Right atrium auricular region (tissue), 2 donors: ENCODE data around the gene CFAP65. TPM values are rescaled to one million over a fixed set of nuclear protein-coding genes. Genes with fewer than 3 reads are reported as not detected.

Experiments
- DNase-seq: peaks from one replicate; pipeline ENCODE4 v3.0.0-alpha.2; 2019; ENCODE audit warnings: low spot score
- H3K27ac ChIP-seq, 2 donors: fragments of 200-600 bp; sonication (generic); 1 replicate in 1 of 2; 2 replicates in 1 of 2; pipeline ENCODE4 v1.5.1; 2016 to 2019
- H3K27me3 ChIP-seq, 2 donors: fragments of 200-600 bp; sonication (generic); one replicate each; pipeline versions ENCODE4 v1.5.1 to v1.6.0; 2017 to 2019
- H3K36me3 ChIP-seq: fragments of 200-600 bp; sonication (generic); one replicate; pipeline ENCODE4 v1.5.1; 2016
- H3K4me1 ChIP-seq, 2 donors: fragments of 200-600 bp; sonication (generic); one replicate each; pipeline versions ENCODE4 v1.5.1 to v1.6.0; 2017 to 2019
- H3K4me3 ChIP-seq, 2 donors: fragments of 200-600 bp; sonication (generic); 1 replicate in 1 of 2; 2 replicates in 1 of 2; pipeline ENCODE4 v1.5.1; 2017 to 2019; ENCODE audit warnings: mild to moderate bottlenecking in 1 of 2, moderate library complexity in 1 of 2
- H3K9me3 ChIP-seq, 2 donors: fragments of 200-600 bp; sonication (generic); one replicate each; pipeline ENCODE4 v1.5.1; 2019
- total RNA-seq, 2 donors: library from RNA; depleted of rRNA; stranded (reverse); fragments of >200 nt; gene quantifications; one replicate each; pipeline ENCODE4 v1.1.0, GENCODE V29; 2016
- TF ChIP-seq, protein P1 (sequence below), 2 donors: fragments of 200-600 bp; sonication (generic); IDR thresholded peaks; one replicate each; pipeline ENCODE4 v1.5.1; 2019; ENCODE audit warnings: antibody characterized with exemption in 2 of 2

The CFAP65 gene
- total RNA-seq, 2 donors from 2014 or later: not detected

DNA sequence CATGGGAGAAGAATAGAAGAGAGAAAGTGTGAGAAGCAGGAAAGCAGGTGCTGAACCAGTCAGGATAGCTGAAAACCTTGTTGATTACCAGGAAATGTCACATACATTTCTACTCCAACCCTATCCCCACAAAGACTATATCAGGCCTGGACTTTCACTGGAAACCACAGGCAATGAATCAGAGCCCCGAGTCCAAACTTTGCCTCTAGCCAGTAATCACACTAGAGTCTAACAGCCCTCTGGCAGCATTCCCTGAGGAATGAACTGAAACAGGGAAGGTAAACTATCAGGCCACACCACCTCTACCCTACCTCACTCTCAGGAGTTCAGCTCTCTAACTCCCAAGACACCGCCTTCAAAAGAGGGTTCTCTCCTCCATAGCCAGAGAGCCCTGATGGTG is 38.1 kb upstream of the CFAP65 start:
- no peaks in the 10 kb centered on the region for H3K27me3 ChIP-seq
- H3K4me3 ChIP-seq: no peak overlapping the region
- H3K36me3 ChIP-seq: peaks cover 25% of the 10 kb centered on the region
- H3K27ac ChIP-seq: no peak overlapping the region
- H3K4me1 ChIP-seq: peaks cover 0 to 6% of the 10 kb centered on the region in 2 donors
- H3K9me3 ChIP-seq: no peaks in the 10 kb centered on the region
- no peak for DNase-seq
- TF ChIP-seq, protein P1, sequence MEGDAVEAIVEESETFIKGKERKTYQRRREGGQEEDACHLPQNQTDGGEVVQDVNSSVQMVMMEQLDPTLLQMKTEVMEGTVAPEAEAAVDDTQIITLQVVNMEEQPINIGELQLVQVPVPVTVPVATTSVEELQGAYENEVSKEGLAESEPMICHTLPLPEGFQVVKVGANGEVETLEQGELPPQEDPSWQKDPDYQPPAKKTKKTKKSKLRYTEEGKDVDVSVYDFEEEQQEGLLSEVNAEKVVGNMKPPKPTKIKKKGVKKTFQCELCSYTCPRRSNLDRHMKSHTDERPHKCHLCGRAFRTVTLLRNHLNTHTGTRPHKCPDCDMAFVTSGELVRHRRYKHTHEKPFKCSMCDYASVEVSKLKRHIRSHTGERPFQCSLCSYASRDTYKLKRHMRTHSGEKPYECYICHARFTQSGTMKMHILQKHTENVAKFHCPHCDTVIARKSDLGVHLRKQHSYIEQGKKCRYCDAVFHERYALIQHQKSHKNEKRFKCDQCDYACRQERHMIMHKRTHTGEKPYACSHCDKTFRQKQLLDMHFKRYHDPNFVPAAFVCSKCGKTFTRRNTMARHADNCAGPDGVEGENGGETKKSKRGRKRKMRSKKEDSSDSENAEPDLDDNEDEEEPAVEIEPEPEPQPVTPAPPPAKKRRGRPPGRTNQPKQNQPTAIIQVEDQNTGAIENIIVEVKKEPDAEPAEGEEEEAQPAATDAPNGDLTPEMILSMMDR (IDR thresholded peaks at IDR 0.05): no peak

DNA sequence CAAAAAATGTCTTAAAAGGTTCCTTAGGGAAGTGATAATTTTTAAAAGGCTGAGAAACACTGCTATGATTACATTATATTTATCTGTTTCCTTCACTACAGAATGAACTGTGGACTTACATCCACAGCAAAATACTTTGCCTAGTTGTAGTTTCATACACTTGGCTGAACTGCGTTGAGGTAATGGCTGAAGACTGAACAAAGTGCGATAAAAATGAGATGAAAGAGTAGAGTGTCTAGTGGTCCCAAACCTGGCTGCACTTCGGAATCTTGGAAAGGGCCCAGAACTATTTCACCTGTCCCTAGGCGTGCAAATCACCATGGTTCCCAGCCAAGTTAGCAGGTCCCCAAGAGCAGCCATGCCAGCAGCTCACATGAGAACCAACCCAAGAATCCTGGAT is 37.6 kb upstream of the CFAP65 start:
- Histone ChIP-seq H3K27ac (no peak overlapping the region), H3K36me3 (peaks cover 25% of the 10 kb centered on the region), H3K4me1 (peaks cover 0 to 6% of the 10 kb centered on the region in 2 donors), H3K27me3 (no peaks in the 10 kb centered on the region), H3K4me3 (no peak overlapping the region), H3K9me3 (no peaks in the 10 kb centered on the region)
- TF ChIP-seq, protein P1 (IDR thresholded peaks at IDR 0.05): no peak
- DNase-seq: no peak

DNA sequence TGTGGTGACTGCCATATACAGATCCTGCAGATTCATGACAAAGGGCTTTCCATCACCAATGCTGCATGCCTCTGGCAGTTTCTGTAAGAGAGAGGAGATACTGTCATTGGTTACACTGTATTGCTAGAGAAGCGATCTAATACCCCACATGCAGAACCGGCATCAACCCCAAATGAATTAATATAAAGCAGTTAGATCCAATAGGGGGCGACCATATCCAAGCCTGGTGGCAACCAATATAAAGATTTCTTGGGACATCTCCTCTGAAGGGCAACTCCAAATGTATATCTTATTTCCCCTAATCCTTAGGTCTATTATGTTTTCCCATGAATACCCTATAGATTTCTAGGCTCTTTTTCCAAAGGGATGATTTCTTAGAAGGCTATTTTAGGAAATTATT is 36.8 kb upstream of the CFAP65 start:
- TF ChIP-seq, protein P1 (IDR thresholded peaks at IDR 0.05): no peak
- Histone ChIP-seq H3K27me3 (no peaks in the 10 kb centered on the region), H3K4me1 (peaks cover 0 to 6% of the 10 kb centered on the region in 2 donors), H3K36me3 (peaks cover 25% of the 10 kb centered on the region), H3K27ac (no peak overlapping the region), H3K9me3 (no peaks in the 10 kb centered on the region), H3K4me3 (no peak overlapping the region)
- DNase-seq: no peak

DNA sequence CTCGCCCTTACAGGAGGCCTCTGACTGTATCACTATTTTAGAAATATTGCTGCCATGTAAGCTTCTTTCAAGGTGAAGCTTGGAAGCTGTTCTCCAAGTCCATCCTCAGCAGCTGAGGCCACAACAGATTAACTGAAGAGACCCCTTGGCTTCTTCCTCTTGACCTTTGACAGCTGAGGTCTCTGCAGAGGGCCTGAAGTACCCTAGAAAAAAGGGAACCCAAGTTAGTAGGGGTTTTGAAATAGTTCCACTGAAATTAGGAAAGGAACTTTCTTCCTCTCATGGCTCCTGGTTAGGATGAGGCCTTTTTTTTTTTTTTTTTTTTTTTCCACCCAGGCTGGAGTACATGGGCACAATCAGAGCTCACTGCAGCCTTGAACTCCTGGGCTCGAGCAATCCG is 34.9 kb upstream of the CFAP65 start:
- Histone ChIP-seq H3K9me3 (no peaks in the 10 kb centered on the region), H3K4me3 (no peak overlapping the region), H3K36me3 (peaks cover 25% of the 10 kb centered on the region), H3K27ac (no peak overlapping the region), H3K4me1 (peaks cover 0 to 2% of the 10 kb centered on the region in 2 donors), H3K27me3 (no peaks in the 10 kb centered on the region)
- no peak for DNase-seq
- TF ChIP-seq, protein P1 (IDR thresholded peaks at IDR 0.05): no peak

DNA sequence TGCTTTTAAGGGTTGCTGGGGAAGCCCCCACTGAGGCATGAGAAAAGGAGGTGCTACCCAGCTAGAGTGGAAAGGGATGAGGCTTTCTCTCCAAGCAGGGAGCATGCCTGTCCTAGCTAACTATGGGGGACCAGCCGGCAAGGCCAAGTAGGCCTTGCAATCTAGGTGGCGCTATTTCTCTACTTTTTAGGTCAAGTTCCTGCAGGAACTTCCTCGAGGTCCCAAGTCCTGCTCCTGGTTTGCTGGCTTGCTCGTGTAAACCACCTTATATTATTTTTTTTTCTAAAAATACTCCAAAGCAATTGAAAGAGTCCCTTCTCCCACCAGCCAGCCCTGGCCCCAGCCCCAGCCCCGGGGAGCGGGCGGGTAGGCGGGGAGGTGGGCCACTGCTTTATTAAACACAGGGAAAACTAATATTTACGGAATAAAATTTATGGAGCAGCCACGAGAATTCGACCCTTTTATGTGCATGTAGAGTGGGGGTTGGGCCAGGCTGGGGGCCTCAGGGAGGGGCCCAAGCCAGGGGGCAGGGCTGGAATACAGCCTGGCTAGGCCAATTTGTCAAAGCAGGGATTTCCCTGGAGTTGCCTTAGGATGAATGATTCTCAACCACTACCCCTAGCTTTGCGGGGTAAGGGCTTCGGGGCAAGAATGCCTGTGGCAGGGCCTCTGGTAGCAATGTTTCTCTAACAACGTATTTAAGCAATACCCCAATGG is 32.3 kb upstream of the CFAP65 start:
- TF ChIP-seq, protein P1 (IDR thresholded peaks at IDR 0.05): peak; percentile 18 to 62
- no peak for DNase-seq
- H3K27me3 ChIP-seq: no peaks in the 10 kb centered on the region
- H3K4me1 ChIP-seq: peaks cover 0 to 7% of the 10 kb centered on the region in 2 donors
- no peaks in the 10 kb centered on the region for H3K9me3 ChIP-seq
- no peak overlapping the region for H3K4me3 ChIP-seq
- H3K27ac ChIP-seq: no peak overlapping the region
- peaks cover 25% of the 10 kb centered on the region for H3K36me3 ChIP-seq
